EH (cell line): ENCODE data around the gene LARP1B.
"Not testable (repeated sequence)": the region's sequence is repeated elsewhere in the genome, so short reads cannot be mapped to it uniquely, and the experiment has no call there.

ENCODE experiments used
- DNase-seq: peaks from one replicate; pipeline ENCODE4 v3.0.0-alpha.2; 2015; ENCODE audit warnings: low read depth

The LARP1B gene

GRCh38 chr4:128225148-128225547 lies 164.0 kb downstream of the LARP1B start:
- DNase-seq = peak; percentile 80

GRCh38 chr4:128227991-128228571 lies 167.0 kb downstream of the LARP1B start:
- peak; percentile 35 for DNase-seq

GRCh38 chr4:128228845-128229795 lies 168.0 kb downstream of the LARP1B start:
- peak; percentile 47 for DNase-seq

GRCh38 chr4:128232719-128233118 lies 171.6 kb downstream of the LARP1B start:
- no peak for DNase-seq

- DNase-seq = no peak
Measured at GRCh38 chr4:128234836-128235235, 173.7 kb downstream of the LARP1B start.

- no peak for DNase-seq
Measured at GRCh38 chr4:128241019-128241418, 179.9 kb downstream of the LARP1B start.

GRCh38 chr4:128241425-128241913 lies 180.4 kb downstream of the LARP1B start:
- peak; percentile 99 for DNase-seq

GRCh38 chr4:128241981-128242380 lies 180.9 kb downstream of the LARP1B start:
- no peak for DNase-seq

GRCh38 chr4:128242601-128243000 lies 181.5 kb downstream of the LARP1B start:
- no peak for DNase-seq

GRCh38 chr4:128244379-128244778 lies 183.3 kb downstream of the LARP1B start:
- DNase-seq = peak; percentile 66

- DNase-seq = not testable (repeated sequence)
Measured at GRCh38 chr4:128245391-128245790, 184.3 kb downstream of the LARP1B start.

- no peak for DNase-seq
Measured at GRCh38 chr4:128247906-128248305, 186.8 kb downstream of the LARP1B start.

- DNase-seq = no peak
Measured at GRCh38 chr4:128249787-128250668, 188.9 kb downstream of the LARP1B start.

GRCh38 chr4:128255906-128256305 lies 194.8 kb downstream of the LARP1B start:
- no peak for DNase-seq

- no peak for DNase-seq
Measured at GRCh38 chr4:128256539-128256938, 195.4 kb downstream of the LARP1B start.

- DNase-seq = not testable (repeated sequence)
Measured at GRCh38 chr4:128258166-128258565, 197.1 kb downstream of the LARP1B start.

- not testable (repeated sequence) for DNase-seq
Measured at GRCh38 chr4:128259889-128260288, 198.8 kb downstream of the LARP1B start.
